Measurements from ENCODE around the gene LDAH. TPM values are rescaled to one million over a fixed set of nuclear protein-coding genes. Genes with fewer than 3 reads are reported as not detected.

LDAH gene
- total and polyA plus RNA-seq, 2 donors (not counting 3 experiments of a cell fraction or from before 2014, with no cell fraction given): 12.3 to 24.0 TPM

GRCh38 chr2:20641123-20641985, 181.5 kb downstream of the LDAH start:
- BruUV-seq (replicated peaks): no TSS peak
- H3K79me2 ChIP-seq (ENCODE audit: control insufficient read depth, insufficient read depth, low read length): no peaks in the 10 kb centered on the region
- ChIA-PET POLR2A (interaction anchor here (0.6 to 1.9 kb wide), 2 partner anchors 195 to 197 kb away, joined by 3 to 12 read pairs; partner anchors contain the start of gene RHOB), CTCF (interaction anchor here (0.7 to 6.7 kb wide), 16 partner anchors 9 to 316 kb away, joined by 3 to 225 read pairs (median 12); partner anchors contain the start of genes HS1BP3 and RHOB)
- peaks cover 8% of the 10 kb centered on the region for H3K4me1 ChIP-seq (ENCODE audit: control insufficient read depth, extremely low read depth, insufficient read depth, low read length)
- no peak overlapping the region for H2AFZ ChIP-seq (ENCODE audit: low read depth, low read length)
- no peaks in the 10 kb centered on the region for H4K20me1 ChIP-seq (replicated peaks; ENCODE audit: control insufficient read depth, extremely low read depth, insufficient read depth, low read length)
- TF ChIP-seq MYC (IDR thresholded peaks at IDR 0.05; ENCODE audit: low read depth, low read length): no peak
- TF ChIP-seq FOS (IDR thresholded peaks at IDR 0.05; ENCODE audit: borderline replicate concordance, insufficient read depth, low read length): no peak
- no peak for TF ChIP-seq MAX (IDR thresholded peaks at IDR 0.05; ENCODE audit: insufficient read depth, insufficient read length)
- peak; percentile 62 for TF ChIP-seq GATA2 (IDR thresholded peaks at IDR 0.05; ENCODE audit: insufficient read depth, insufficient read length, low read depth, low read length)
- TF ChIP-seq, protein P1, sequence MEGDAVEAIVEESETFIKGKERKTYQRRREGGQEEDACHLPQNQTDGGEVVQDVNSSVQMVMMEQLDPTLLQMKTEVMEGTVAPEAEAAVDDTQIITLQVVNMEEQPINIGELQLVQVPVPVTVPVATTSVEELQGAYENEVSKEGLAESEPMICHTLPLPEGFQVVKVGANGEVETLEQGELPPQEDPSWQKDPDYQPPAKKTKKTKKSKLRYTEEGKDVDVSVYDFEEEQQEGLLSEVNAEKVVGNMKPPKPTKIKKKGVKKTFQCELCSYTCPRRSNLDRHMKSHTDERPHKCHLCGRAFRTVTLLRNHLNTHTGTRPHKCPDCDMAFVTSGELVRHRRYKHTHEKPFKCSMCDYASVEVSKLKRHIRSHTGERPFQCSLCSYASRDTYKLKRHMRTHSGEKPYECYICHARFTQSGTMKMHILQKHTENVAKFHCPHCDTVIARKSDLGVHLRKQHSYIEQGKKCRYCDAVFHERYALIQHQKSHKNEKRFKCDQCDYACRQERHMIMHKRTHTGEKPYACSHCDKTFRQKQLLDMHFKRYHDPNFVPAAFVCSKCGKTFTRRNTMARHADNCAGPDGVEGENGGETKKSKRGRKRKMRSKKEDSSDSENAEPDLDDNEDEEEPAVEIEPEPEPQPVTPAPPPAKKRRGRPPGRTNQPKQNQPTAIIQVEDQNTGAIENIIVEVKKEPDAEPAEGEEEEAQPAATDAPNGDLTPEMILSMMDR (IDR thresholded peaks at IDR 0.05; ENCODE audit: extremely low read depth in 1 of 2, insufficient read depth in 1 of 2, low read depth in 1 of 2, low read length in 2 of 2): no peak
- TF ChIP-seq JUN (IDR thresholded peaks at IDR 0.05; ENCODE audit: borderline replicate concordance, insufficient read depth, insufficient read length, low read depth): no peak
- TF ChIP-seq POLR2A (IDR thresholded peaks at IDR 0.05; ENCODE audit: low read depth, low read length): no peak
- dilution Hi-C loops (cut with MboI; ENCODE audit: extremely low pct_ligation_motif_present, low sequenced_read_pairs) (no loop called here), intact Hi-C loops (cut with micrococcal nuclease) (loop anchor here (5.0 kb wide), 1 partner anchor 314 kb away; no protein-coding TSS in a partner anchor)
- H3K9me1 ChIP-seq (replicated peaks; ENCODE audit: control insufficient read depth, extremely low read depth, insufficient read depth, low read length): no peaks in the 10 kb centered on the region
- no peak overlapping the region for H3K27ac ChIP-seq (ENCODE audit: insufficient read depth, low read depth, low read length)
- no peak overlapping the region for H3K9ac ChIP-seq (replicated peaks; ENCODE audit: extremely low read depth, insufficient read depth, low read length)
- FAIRE-seq (no peak), DNase-seq (ENCODE audit: low read depth, low spot score) (peak; percentile 33)
- H3K4me2 ChIP-seq (ENCODE audit: insufficient read depth, low read length): no peak overlapping the region
- no peaks in the 10 kb centered on the region for H3K27me3 ChIP-seq (ENCODE audit: control insufficient read depth in 2 of 2, insufficient read depth in 2 of 2, low read length in 2 of 2)
- no peak overlapping the region for H3K4me3 ChIP-seq (replicated peaks in 1 of 3; ENCODE audit: insufficient read depth in 1 of 3, low read depth in 1 of 3, low read length in 3 of 3)
- peaks cover 0 to 33% of the 10 kb centered on the region in 2 experiments for H3K36me3 ChIP-seq (ENCODE audit: control insufficient read depth in 2 of 2, extremely low read depth in 1 of 2, insufficient read depth in 2 of 2, low read length in 2 of 2)
- H3K9me3 ChIP-seq (replicated peaks; ENCODE audit: control insufficient read depth, insufficient read depth, low read length): no peaks in the 10 kb centered on the region

Data from endothelial cell of umbilical vein (primary cell).